Fibroblast of mammary gland (primary cell): ENCODE data around the gene CDK14.

Experiments
- DNase-seq: peaks from one replicate; pipeline ENCODE4 v3.0.0-alpha.2; 2010; ENCODE audit warnings: low read depth
- H3K4me3 ChIP-seq: 2 replicates; pipeline ENCODE4 v1.5.1; 2011; ENCODE audit warnings: low read depth, mild to moderate bottlenecking, low read length, moderate library complexity; ENCODE audit not compliant: control insufficient read depth
- TF ChIP-seq, protein P1 (sequence below): conservative IDR thresholded peaks from 2 replicates; pipeline ENCODE4 v1.5.1; 2011; ENCODE audit warnings: low read depth, low read length, inconsistent platforms; ENCODE audit not compliant: control insufficient read depth, insufficient read depth

The CDK14 gene

DNA sequence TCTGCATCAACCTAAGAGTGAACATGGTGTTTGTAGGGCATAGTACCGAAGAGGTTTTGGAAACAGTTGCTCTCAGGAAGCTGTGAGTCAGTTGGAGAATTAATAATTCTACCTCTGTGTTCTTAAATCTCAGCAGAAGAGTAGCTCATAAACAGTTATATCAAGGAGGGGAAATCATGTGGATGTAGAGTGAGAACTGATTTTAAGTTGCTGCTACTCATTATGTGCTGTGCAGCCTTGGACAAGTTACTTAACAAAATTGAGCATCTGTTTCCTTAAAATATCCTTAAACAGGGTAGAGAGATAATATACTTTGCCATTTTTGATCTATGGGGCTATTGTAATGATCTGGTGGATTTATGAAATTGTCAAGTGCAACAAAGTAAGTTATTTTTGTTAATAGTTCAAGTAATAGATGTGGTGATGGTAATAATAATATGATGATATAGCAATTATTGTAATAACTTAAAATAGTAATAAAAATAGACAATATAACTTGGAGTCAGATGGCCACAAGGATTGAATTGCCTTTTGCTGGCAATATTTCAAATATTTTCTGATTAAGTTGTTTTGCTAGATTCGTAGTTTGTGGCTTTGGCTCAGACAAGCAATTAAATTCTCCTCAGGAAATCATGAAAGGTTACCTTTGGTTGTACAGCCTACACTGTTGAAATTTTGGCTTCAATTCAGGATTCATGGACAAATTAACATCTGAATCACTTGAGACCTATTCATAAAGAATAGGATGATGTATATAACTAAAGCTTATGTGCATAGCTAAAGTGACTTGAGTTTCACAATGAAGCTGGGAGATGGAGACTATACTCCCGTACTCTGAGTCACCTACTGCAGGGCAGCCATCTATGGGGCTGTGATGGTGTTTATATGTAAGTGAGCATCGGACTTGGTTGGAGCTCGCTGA is 228.5 kb downstream of the CDK14 start:
- TF ChIP-seq, protein P1, sequence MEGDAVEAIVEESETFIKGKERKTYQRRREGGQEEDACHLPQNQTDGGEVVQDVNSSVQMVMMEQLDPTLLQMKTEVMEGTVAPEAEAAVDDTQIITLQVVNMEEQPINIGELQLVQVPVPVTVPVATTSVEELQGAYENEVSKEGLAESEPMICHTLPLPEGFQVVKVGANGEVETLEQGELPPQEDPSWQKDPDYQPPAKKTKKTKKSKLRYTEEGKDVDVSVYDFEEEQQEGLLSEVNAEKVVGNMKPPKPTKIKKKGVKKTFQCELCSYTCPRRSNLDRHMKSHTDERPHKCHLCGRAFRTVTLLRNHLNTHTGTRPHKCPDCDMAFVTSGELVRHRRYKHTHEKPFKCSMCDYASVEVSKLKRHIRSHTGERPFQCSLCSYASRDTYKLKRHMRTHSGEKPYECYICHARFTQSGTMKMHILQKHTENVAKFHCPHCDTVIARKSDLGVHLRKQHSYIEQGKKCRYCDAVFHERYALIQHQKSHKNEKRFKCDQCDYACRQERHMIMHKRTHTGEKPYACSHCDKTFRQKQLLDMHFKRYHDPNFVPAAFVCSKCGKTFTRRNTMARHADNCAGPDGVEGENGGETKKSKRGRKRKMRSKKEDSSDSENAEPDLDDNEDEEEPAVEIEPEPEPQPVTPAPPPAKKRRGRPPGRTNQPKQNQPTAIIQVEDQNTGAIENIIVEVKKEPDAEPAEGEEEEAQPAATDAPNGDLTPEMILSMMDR, result no peak
- DNase-seq, result peak; percentile 96
- no peak overlapping the region for H3K4me3 ChIP-seq

DNA sequence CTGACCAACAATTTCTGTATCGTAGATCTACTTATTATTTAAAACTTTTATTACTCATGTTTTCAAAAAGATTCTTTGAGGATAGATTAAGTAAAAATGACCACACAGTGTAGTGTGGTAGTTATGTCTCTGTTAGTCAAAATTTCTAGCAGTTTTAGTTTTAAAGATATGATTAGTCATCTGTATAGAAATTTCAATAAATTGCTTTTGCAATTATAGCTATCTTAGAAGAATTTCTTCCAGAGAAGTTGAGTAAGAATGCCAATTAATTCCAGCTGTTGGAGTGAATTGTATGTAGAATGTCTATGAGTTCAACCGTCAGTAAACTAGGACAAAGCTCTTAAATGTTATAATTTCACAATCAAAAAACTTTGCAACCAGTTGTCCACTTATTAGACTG is 229.7 kb downstream of the CDK14 start:
- H3K4me3 ChIP-seq, result no peak overlapping the region
- TF ChIP-seq, protein P1, result no peak
- peak; percentile 95 for DNase-seq

DNA sequence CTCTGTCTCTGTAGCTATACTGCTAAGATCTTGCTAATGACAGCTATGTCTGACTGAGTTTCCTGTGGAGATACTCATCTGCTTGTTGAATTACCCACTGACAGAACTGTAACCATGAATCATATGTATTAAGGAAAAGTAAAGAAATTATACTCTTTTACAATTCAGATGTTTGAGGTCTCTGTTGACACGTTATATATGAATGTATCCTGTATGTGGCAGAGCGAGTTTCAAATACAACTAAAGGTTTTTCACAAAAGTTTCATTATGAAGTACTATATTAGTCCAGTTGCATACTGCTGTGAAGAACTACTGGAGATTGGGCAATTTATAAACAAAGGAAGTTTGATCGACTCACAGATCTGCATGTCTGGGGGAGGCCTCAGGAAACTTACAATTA is 232.5 kb downstream of the CDK14 start:
- TF ChIP-seq, protein P1, result no peak
- H3K4me3 ChIP-seq, result no peak overlapping the region

DNA sequence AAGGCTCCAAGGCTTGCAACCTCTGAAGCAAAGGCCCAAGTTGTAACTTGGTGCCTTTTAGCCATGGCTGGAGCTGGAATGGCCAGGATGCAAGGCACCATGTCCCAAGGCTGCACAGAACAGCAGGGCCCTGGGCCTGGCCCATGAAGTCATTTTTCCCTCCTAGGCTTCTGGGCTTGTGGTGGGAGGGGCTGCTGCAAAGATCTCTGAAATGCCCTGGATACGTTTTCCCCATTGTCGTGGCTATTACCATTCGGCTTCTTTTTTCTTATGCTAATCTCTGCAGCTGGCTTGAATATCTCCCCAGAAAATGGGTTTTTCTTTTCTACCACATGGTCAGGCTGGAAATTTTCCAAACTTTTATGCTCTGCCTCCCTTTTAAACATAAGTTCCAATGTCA is 234.2 kb downstream of the CDK14 start:
- TF ChIP-seq, protein P1, result no peak
- DNase-seq, result no peak
- H3K4me3 ChIP-seq, result no peak overlapping the region

More for the DNA sequence above, 232.5 kb downstream of the CDK14 start:
- peak; percentile 37 for DNase-seq

DNA sequence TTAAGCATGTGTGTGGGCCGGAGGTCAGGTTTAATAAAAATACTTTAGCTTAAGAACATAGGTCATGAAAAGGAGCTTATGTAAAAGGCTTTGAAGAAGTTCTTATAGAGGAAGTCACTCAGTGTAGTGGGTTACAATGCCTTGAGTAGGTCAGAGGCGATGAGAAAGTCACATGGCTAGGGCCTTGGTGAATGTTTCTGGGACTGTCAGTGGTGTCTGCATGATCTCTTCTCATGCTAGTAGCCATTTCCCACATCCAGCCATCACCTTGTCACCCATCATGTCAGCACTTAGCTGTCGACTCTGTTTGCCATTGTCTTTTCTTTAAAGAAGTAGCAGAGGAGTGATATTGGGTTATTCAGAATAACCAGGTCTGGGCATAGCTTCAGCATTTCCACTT is 236.6 kb downstream of the CDK14 start:
- no peak overlapping the region for H3K4me3 ChIP-seq
- TF ChIP-seq, protein P1, result no peak
- no peak for DNase-seq

DNA sequence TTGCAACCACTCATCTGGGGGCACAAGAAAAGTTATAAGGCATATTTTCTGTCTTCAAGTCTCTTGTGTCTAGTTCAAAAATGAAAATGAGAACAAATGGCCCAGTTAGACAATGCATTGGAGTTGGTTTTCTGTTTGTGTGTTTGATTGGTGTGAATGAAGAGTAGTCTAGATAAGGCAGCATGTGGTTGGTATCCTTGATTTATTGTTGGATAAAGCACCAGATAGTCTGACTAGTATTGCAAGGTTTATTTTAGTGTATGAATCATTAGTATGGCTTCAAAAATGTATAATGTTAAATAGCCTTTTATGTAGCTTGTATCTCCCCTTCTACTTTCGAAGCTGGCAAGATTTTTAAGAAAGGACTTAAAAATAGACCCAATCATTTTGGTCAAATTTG is 237.3 kb downstream of the CDK14 start:
- TF ChIP-seq, protein P1, result no peak
- no peak for DNase-seq
- H3K4me3 ChIP-seq, result no peak overlapping the region
